Sigmoid colon (tissue), 4 donors: ENCODE results near the gene TFAP2D.

Experiments
- POLR2A ChIP-seq, 2 donors: fragments of 450-650 bp; IDR thresholded peaks; one replicate each; pipeline ENCODE4 v1.6.1; 2016; ENCODE audit warnings: antibody characterized with exemption in 2 of 2, mild to moderate bottlenecking in 2 of 2, moderate library complexity in 2 of 2
- POLR2AphosphoS5 ChIP-seq, 4 donors: sonication (generic); formaldehyde crosslinking; IDR thresholded peaks; one replicate each; pipeline ENCODE4 v1.6.1; 2017; ENCODE audit warnings: antibody characterized with exemption in 4 of 4

DNA sequence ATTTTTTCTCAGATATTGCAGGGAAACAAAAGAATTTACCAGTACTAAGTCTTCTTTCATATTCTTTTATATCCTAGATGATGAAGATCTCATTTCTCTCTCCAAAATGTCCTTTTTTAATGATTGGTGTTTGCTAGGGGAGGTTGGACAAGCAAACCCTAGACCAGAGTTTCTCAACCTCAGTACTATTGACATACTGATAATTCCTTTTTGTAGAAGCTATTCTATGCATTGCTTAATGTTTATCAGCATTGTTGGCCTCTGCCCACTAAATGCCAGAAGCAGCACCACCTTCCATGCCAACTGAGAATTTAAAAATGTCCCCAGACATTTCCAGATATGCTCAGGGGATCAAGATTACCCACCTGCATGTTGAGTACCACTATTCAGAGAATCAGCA is 91.0 kb downstream of the TFAP2D start:
- TF ChIP-seq POLR2A (IDR thresholded peaks at IDR 0.05): no peak
- TF ChIP-seq POLR2AphosphoS5 (IDR thresholded peaks at IDR 0.05): no peak
